HG02798 (cell line): ENCODE measurements around the gene MCF2L.
"Not testable (repeated sequence)": the region's sequence is repeated elsewhere in the genome, so short reads cannot be mapped to it uniquely, and the experiment has no call there.

Experiments used
- ATAC-seq: cut with Tn5 transposase; IDR thresholded peaks from one replicate; pipeline ENCODE4 v1.9.1; 2021; ENCODE audit warnings: mild to moderate bottlenecking; ENCODE audit not compliant: unreplicated experiment, poor library complexity

Gene MCF2L, protein sequence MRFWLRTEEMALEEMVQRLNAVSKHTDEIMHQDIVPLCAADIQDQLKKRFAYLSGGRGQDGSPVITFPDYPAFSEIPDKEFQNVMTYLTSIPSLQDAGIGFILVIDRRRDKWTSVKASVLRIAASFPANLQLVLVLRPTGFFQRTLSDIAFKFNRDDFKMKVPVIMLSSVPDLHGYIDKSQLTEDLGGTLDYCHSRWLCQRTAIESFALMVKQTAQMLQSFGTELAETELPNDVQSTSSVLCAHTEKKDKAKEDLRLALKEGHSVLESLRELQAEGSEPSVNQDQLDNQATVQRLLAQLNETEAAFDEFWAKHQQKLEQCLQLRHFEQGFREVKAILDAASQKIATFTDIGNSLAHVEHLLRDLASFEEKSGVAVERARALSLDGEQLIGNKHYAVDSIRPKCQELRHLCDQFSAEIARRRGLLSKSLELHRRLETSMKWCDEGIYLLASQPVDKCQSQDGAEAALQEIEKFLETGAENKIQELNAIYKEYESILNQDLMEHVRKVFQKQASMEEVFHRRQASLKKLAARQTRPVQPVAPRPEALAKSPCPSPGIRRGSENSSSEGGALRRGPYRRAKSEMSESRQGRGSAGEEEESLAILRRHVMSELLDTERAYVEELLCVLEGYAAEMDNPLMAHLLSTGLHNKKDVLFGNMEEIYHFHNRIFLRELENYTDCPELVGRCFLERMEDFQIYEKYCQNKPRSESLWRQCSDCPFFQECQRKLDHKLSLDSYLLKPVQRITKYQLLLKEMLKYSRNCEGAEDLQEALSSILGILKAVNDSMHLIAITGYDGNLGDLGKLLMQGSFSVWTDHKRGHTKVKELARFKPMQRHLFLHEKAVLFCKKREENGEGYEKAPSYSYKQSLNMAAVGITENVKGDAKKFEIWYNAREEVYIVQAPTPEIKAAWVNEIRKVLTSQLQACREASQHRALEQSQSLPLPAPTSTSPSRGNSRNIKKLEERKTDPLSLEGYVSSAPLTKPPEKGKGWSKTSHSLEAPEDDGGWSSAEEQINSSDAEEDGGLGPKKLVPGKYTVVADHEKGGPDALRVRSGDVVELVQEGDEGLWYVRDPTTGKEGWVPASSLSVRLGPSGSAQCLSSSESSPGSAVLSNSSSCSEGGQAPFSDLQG

DNA sequence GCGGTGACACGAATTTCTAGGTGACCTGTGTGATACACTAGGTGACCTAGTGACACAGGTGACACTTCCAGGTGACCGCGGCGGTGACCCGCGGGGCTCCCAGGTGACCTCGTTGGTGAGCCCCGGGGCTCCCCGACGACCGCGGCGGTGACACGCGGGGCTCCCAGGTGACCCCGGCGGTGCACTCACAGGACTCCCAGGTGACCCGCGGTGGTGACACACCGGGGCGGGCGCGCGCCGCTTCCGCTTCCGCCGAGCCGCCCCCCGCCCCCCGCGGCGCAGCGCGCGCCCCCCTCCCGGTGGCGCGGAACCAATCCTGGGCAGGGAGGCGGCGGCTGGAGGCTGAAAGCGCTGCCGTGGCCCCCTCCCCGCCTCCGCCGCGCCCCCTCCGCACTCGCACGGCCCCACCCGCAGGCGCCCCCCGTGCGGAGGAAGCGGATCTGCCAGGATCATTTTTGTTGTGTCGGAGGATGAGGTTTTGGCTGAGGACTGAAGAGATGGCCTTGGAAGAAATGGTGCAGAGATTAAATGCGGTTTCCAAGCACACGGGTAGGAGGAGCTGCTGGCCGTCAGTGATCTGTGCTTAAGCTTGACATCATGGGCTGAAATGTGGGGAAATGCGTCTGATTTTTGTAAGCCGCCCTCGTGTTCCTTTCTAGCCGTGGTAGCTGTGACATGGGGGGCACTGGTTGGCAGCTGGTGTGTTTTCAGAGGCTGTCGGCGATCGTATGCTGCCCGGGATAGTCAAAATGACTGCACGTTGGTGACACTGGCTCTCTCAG, at the start of gene MCF2L:
MCF2L (plus strand) TSS at position 305 of the 782 bp plus-strand sequence; CDS start at position 471, 166 bp downstream.
- no peak for ATAC-seq

DNA sequence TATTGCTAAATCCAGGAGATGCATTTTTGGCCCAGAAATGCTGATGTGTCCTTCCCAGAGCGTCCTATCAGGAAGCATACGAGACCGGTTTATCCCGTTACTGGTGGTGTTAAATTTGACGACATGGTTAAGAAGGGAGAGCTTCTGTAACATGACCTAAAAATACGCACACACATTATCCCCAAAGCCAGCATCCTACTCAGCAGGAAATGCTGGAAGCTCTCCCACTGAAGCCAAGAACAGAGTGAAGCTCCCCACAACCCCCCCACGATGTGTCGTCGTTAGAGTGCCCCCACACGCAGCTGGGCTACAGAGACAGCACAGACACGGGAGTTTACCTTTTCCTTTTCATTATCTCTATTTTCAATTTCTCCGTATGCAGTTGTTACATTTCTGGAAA, 45.1 kb upstream of the MCF2L start:
- ATAC-seq = no peak

DNA sequence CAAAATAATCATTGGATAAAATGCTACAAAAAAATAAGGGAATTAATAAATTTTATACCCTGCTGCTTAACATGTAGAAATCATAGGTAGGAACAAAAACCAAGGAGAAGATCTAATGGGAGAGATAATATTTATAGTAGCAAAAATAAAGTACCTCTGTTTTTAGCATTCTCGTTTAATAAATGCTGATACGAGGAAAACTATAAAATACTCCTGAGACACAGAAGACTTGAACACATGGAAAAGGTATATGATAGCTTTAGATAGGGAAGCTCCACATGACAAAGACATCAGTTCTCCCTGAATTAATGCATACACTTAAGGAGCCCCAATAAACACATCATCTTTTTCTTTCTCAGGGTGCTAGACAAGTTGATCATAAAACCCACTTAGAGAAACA, 44.6 kb upstream of the MCF2L start:
- no peak for ATAC-seq

DNA sequence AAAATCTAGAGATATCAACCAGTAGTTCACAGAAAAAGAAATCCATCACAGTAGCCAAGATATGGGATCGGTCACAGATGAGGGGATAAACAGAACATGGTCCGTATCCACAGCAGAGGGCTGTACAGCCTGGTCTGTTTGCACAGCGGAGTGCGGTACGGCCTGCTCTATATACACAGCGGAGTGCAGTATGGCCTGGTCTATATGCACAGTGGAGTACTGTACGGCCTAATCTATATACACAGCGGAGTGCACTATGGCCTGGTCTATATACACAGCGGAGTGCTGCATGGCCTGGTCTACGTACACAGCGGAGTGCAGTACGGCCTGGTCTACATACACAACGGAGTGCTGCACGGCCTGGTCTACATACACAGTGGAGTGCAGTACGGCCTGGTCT, 43.0 kb upstream of the MCF2L start:
- no peak for ATAC-seq

DNA sequence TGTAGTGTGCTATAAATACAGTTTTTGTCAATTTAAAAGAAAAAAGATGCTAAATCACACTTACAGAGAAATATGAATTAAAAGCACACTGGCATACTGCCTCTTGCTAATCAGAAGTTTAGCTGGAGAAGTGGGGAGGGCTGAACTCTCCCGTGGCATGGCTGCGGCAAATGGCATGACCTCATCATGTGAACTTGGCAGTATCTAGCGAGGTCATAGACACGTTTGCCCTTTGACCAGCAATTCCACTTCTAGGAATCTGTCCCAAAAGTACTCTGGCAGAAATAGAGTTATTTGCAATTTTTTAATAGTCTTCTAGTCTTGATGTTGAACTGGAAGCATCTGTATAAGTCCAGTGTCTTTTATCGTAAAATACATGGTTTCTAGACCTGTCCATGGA, 42.0 kb upstream of the MCF2L start:
- no peak for ATAC-seq

DNA sequence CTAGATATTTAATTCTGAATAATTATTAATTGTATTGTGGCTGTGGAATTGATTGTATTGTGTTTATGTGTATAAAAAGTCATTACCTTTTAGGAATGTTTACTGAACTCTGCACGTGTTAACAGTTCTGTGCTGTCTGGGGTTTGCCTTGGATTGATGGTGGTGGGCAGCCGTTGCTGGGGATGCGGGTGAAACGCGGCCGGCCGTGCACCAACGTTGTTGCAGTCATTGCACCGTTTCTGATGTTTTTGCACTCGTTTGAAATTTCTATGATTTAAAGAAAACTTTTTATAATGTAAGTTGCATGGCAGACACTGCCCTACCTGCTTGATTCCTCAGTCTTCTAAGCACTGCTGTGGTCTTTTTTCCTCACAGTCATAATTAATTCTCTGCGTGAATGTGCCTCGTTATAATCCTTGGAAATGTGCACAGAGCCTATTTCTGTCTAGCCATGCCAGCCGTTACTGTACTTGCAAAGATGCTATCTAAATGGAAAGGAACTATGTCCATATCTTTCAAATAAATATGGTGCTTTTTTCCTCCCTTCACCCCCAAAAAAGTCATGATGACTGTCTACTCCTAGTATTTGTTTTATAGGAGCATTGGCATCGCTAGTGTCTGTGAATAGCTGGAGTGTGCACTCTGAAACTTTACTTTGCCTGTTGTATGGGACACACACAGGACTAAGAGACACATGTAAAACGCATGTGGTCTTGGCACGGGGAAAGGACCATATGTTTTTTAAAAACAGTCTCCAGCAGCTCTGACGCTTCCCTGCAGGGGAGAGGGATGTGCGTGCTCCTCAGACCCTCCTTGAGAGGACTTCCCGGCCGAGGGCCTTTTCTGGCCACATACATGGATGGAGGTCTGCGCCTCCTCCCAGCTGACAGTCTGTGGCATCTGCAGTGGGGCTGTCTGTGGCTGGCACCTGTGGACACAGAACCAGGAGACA, 40.7 kb upstream of the MCF2L start:
- ATAC-seq = no peak

DNA sequence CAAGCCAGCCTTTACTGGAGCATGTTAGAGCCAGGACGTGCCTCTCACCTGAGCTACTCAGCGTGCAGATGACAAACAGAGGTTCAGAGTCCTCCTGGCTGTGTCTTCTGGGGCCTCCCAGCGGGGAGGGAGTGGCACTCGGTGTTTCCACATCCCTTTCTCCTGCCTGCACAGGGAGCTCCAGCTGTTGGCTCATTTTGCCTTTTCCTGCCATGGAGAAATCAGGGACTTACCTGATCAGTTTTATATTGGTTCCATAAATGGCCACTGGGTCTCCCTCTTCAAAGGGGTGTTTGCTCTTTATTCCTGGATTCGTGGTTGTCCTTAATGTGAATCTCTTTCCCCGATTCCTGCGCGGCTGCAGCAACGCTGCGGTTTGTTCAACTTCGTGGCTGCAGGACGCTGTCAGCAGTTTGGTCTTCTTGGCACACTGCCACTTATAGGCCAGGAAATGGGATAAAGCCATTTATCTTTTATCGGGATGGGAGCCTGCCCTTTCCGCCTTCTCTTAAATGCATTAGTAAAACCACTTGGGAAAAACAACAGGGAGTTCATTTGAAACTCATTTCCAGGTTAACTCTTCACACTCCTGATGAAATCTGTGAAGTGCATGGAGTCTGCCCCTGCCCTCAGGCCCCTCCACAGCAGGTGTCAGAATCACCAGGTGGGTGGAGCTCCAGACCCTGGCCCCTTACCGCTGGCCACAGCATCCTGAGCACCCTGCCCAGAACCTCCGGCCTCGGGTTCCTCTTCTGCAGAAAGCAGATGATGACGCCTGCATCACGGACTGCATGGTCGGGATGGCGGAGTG, 39.8 kb upstream of the MCF2L start:
- ATAC-seq = no peak

DNA sequence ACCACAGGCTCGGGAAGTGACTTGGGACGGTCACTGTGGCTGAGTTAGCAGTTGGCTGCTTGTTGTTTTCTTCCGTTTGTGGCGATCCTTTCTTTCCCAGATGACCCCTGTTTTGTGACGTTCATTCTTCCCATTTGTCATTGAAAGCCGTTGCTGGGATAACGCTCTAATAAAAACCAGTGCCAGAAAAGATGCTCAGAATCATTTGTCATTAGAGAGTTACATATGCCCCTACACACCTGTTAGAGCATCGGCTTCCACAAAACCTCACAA, 39.3 kb upstream of the MCF2L start:
- ATAC-seq = no peak

DNA sequence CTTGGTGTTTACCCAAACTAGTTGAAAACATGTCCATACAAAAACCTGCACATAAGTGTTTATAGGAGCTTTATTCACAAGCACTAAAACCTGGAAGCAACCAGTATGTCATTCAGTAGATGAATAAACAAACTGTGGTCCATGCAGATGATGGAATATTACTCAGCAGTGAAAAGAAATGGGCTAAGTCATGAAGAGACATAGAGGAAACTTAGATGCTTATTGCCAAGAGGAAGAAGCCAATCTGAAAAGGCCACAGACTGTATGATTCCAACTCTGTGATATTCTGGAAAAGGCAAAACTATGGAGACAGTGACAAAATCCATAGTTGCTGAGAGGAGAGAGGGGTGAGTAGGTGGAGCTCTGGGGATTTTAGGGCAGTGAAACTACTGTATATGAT, 38.8 kb upstream of the MCF2L start:
- no peak for ATAC-seq

DNA sequence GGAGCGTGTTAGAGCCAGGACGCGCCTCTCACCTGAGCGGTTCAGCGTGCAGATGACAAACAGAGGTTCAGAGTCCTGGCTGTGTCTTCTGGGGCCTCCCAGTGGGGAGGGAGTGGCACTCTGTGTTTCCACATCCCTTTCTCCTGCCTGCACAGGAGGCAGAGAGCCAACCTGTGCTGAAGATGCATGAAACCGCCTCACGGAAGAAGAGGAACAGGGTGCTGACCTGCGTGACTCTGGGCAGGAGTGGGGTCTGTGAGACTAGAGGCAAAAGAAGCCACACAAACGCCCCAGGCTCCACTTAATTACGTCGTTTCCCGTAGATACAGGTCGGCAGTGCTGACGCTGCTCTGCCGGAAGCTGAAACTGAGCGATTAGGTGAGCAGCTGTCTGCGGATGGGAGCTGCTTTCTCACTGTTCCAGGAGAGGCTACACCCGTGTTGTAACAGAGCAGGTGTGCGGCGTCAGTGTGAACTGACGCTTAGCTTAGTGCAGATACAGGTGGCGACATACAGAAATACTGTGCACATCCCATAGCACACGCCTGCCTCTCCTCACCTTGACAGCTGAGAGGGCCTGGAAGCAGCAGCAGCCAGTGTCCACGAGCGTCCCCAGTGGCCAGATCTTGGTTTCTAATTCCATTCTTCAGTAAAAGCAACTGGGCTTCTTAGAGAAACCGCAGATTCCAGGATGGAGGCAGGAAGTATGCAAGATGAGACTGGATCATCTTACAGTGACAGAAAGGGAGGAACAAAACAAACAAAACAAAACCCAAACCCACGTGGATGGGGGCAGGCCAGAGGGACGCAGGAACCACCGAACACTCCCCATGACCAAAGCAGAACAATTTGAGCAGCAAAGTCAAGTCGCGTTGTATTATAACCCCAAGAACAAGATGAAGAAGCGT, 37.7 kb upstream of the MCF2L start:
- ATAC-seq = no peak

DNA sequence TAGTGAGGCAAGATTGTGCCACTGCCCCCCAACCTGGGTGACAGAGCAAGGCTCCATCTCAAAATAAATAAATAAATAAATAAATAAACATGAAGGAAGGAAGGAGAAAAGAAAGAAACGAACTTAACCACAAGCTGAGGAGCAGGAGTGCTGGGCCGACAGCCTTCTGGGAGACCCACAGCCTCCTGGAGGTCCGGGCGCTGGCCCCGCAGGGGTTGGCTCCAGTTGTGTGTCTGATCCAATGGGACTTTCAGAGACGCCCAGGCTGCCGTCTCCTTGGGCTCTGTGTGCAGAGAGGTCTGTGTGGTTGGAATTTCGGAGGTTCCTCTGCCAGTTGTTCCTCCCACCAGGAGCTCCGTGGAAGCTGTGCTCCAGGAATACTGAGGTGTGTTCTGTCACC, 36.0 kb upstream of the MCF2L start:
- no peak for ATAC-seq

DNA sequence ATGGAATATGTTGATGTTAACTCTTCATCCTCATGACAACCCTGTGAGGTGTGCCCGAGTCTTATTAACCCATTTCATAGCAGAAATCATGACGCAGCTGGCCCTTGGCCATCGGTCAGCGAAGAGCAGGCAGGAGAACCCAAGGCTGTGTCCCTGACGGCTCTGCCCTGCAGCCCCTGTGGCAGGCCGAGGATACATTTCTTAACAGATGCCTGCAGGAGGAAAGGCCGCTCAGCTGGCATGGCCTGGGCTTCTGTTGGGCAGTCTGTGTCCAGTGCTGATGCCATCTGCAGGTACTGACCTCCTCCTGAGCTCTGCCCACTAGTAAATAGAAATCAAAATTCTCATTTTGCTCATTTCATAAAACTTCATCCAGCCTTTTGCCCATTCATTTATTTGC, 35.4 kb upstream of the MCF2L start:
- ATAC-seq = no peak

DNA sequence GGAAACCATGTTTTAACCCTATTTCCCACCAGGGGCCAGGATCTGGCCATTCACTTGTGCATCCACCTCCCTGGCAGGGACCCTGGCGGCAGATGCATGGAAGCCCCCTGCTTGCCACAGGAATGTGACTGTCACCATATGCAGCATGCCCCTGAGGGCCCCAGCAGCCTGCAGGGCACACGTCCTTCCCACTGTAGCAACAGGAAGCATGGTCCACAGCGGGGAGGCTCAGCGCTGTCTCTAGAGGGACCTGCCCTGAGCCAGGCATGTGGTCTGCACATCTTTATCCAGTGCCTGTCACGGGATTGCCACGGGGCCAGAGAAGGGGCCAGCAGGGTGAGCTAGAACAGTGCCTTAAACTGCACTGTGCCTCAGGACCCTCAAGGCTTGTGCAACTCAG, 34.9 kb upstream of the MCF2L start:
- ATAC-seq = no peak

DNA sequence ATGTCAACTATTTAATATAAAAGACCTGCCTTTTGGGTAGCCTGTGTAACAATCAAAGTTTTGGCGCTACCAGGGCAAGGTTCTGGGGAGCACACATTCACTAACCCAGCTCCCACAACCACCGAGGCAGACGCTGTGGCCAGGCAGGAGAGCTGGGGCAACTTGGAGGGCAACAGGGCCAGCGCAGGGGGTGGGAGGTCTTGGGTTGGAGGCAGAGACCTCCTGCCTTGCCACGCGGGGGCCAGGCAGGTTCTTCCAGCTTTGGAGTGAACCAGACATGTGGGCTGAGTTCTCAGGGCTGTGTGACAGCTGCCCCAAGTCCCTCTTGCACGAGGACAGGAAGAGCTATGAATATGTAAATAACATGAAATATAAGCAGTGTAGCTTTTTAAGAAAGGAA, 30.3 kb upstream of the MCF2L start:
- ATAC-seq = no peak

DNA sequence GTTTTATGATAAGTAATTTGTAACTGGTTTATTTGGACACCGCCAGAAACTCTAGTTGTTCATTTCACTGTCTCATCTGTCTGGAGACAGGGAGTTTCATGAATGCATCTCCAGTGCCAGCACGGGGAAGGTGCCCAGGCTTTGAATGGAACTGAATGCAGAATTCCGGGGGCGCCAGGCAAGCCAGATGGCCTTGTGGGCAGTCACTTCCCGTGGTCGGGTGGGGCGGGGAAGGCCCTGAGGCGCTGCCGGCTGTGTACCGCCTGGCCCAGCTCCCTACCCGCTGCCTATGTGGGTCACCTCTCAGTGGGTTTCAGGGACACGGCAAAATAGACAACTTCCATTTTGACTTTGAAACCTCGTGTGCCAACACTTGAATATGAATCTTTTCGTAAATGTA, 28.8 kb upstream of the MCF2L start:
- ATAC-seq = no peak

DNA sequence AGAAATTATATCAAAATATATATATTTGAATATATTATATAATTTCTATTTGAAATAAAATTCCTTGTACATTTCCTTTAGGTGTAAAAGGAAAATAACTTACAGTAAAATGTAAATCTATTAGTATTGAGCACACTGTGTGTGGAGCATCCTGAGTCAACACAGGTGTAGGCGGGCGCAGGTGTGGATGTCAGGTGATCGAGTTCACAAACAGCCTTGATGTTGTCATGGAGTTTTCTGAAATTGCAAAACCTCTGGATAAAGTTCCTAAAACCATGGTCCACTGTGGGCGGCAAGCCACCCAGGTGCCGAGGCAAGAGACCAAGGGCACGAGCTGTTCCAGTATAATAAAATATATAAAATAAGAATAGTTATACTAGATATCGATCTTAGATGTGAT, 27.7 kb upstream of the MCF2L start:
- ATAC-seq = no peak

DNA sequence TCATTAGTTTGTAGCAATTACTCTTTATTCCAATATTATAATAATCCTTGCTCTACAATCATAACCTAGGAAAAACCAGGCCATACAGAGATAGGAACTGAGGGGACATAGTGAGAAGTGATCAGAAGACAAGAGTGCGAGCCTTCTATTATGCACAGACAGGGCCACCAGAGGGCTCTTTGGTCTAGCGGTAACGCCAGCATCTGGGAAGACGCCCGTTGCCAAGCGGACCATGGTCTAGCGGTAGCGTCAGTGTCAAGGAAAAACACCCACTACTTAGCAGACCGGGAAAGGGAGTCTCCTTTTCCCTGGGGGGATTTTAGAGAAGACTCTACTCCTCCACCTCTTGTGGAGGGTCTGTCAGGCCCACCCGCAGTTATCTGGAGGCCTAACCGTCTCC, 27.2 kb upstream of the MCF2L start:
- not testable (repeated sequence) for ATAC-seq
